Measurements from ENCODE around the gene TMCO2. TPM values are rescaled to one million over a fixed set of nuclear protein-coding genes. Genes with fewer than 3 reads are reported as not detected.

The TMCO2 gene
- total RNA-seq, 1 experiment from 2014 or later: not detected

DNA sequence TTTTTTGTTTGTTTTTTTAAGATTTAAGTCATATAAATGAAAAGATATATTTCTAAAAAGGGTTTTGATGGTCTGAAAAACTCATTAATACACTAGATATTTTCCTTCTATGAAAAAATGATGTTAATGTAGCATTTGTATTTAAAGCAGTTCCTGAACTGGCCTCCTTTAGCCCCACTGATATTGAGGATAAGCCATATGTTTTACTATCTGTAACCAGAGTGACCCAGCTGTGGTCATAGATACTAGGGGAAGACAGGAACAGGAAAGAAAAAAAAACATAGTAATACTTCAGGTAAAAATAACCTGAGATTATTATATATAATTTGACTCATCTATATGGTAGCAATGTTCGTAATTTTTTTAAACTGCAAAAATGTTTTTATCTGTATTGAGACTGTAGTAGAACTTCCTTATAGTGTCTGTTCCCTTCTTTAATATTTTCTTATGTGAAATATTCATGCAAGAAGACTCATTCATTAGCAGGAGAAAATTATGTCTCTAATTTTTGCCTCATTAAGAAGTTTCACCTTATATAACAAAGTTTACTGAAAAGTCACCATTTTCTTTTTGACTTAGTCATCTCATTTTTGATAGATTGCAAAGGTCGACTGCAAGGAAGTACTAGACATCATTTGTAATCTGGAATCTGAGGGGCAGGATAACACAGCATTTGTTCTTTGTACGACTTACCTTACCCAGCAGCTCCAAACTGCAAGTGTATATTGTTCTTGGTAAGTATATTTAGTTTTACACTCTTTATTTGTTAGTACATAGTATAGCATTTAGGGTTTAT is 25.6 kb upstream of the TMCO2 start:
- H3K4me1 Mint-ChIP-seq (ENCODE audit: low read depth, unreplicated experiment): no peaks in the 10 kb centered on the region
- no peak overlapping the region for H3K4me3 Mint-ChIP-seq (ENCODE audit: unreplicated experiment)
- H3K4me1 ChIP-seq: no peaks in the 10 kb centered on the region
- H3K27me3 ChIP-seq (replicated peaks; ENCODE audit: control insufficient read depth, insufficient read depth, low read length): no peaks in the 10 kb centered on the region
- TF ChIP-seq, protein P1, sequence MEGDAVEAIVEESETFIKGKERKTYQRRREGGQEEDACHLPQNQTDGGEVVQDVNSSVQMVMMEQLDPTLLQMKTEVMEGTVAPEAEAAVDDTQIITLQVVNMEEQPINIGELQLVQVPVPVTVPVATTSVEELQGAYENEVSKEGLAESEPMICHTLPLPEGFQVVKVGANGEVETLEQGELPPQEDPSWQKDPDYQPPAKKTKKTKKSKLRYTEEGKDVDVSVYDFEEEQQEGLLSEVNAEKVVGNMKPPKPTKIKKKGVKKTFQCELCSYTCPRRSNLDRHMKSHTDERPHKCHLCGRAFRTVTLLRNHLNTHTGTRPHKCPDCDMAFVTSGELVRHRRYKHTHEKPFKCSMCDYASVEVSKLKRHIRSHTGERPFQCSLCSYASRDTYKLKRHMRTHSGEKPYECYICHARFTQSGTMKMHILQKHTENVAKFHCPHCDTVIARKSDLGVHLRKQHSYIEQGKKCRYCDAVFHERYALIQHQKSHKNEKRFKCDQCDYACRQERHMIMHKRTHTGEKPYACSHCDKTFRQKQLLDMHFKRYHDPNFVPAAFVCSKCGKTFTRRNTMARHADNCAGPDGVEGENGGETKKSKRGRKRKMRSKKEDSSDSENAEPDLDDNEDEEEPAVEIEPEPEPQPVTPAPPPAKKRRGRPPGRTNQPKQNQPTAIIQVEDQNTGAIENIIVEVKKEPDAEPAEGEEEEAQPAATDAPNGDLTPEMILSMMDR (IDR thresholded peaks at IDR 0.05; ENCODE audit: insufficient read depth in 1 of 2, low read depth in 1 of 2, low read length in 1 of 2, severe bottlenecking in 1 of 2, unreplicated experiment in 1 of 2): no peak
- H3K4me3 ChIP-seq (ENCODE audit: low read depth, low read length): no peak overlapping the region
- no peak for DNase-seq
- H3K27ac Mint-ChIP-seq (ENCODE audit: unreplicated experiment): no peak overlapping the region
- POLR2A ChIA-PET: no interaction called here
- H3K27me3 Mint-ChIP-seq (ENCODE audit: insufficient read depth, unreplicated experiment): no peaks in the 10 kb centered on the region
- H3K36me3 Mint-ChIP-seq (ENCODE audit: insufficient read depth, unreplicated experiment): peaks cover 10% of the 10 kb centered on the region
- no peaks in the 10 kb centered on the region for H3K36me3 ChIP-seq (ENCODE audit: control insufficient read depth, insufficient read depth, low read length)
- CTCF ChIA-PET: no interaction called here
- no peaks in the 10 kb centered on the region for H3K9me3 ChIP-seq
- no TSS peak for BruUV-seq (replicated peaks)
- no peaks in the 10 kb centered on the region for H3K9me3 Mint-ChIP-seq (ENCODE audit: unreplicated experiment)
- intact Hi-C loops (cut with micrococcal nuclease; ENCODE audit: unreplicated experiment): no loop called here

DNA sequence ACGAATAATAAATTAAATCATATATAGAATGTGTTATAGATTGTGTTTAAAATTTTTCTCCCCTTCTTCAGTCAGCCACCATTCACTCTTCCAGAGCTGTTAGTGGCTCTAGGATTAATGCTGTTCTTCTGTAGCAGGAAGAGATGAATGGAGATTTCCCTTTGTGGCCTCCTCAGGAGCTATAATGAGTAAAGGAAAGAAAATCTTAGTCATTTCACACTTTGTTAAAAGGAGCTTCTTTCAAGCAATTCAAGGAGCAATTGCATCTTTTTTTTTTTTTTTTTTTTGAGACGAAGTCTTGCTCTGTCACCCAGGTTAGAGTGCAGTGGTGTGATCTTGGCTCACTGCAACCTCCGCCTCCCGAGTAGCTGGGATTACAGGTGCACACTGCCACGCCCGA is 23.7 kb upstream of the TMCO2 start:
- Mint-ChIP-seq H3K36me3 (ENCODE audit: insufficient read depth, unreplicated experiment) (no peaks in the 10 kb centered on the region), H3K4me1 (ENCODE audit: low read depth, unreplicated experiment) (no peaks in the 10 kb centered on the region), H3K27ac (ENCODE audit: unreplicated experiment) (no peak overlapping the region), H3K9me3 (ENCODE audit: unreplicated experiment) (no peaks in the 10 kb centered on the region), H3K4me3 (ENCODE audit: unreplicated experiment) (no peak overlapping the region), H3K27me3 (ENCODE audit: insufficient read depth, unreplicated experiment) (no peaks in the 10 kb centered on the region)
- TF ChIP-seq, protein P1 (IDR thresholded peaks at IDR 0.05; ENCODE audit: insufficient read depth in 1 of 2, low read depth in 1 of 2, low read length in 1 of 2, severe bottlenecking in 1 of 2, unreplicated experiment in 1 of 2): no peak
- intact Hi-C loops (cut with micrococcal nuclease; ENCODE audit: unreplicated experiment): no loop called here
- BruUV-seq (replicated peaks): no TSS peak
- Histone ChIP-seq H3K9me3 (no peaks in the 10 kb centered on the region), H3K4me1 (no peaks in the 10 kb centered on the region), H3K36me3 (ENCODE audit: control insufficient read depth, insufficient read depth, low read length) (no peaks in the 10 kb centered on the region), H3K27me3 (replicated peaks; ENCODE audit: control insufficient read depth, insufficient read depth, low read length) (no peaks in the 10 kb centered on the region), H3K4me3 (ENCODE audit: low read depth, low read length) (no peak overlapping the region)
- ChIA-PET CTCF (no interaction called here), POLR2A (no interaction called here)
- DNase-seq: no peak

DNA sequence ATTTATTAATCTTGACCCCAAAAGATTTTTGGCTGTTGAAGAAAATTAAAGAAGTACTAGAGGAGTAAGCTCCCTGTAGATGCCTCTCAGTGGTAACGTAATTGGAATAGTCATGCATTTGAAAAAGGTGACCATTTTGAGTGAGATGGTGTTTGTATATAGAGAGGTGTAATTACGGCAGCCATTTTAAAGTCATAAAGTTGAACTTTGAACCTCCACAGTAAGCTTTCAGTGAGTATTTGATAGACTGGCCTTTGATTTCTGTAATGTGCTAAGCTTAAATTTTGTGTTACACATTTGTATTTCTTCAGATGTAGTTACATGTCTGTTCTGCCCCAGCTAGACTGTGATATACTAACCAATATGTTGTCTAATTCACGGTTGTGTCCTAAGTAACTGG is 21.5 kb upstream of the TMCO2 start:
- no peaks in the 10 kb centered on the region for H3K9me3 ChIP-seq
- Mint-ChIP-seq H3K9me3 (ENCODE audit: unreplicated experiment) (no peaks in the 10 kb centered on the region), H3K27ac (ENCODE audit: unreplicated experiment) (peak overlapping the region; percentile 10), H3K4me3 (ENCODE audit: unreplicated experiment) (no peak overlapping the region), H3K27me3 (ENCODE audit: insufficient read depth, unreplicated experiment) (no peaks in the 10 kb centered on the region), H3K36me3 (ENCODE audit: insufficient read depth, unreplicated experiment) (peaks cover 4% of the 10 kb centered on the region), H3K4me1 (ENCODE audit: low read depth, unreplicated experiment) (no peaks in the 10 kb centered on the region)
- CTCF ChIA-PET: no interaction called here
- BruUV-seq (replicated peaks): no TSS peak
- no peaks in the 10 kb centered on the region for H3K4me1 ChIP-seq
- H3K4me3 ChIP-seq (ENCODE audit: low read depth, low read length): no peak overlapping the region
- no peaks in the 10 kb centered on the region for H3K36me3 ChIP-seq (ENCODE audit: control insufficient read depth, insufficient read depth, low read length)
- POLR2A ChIA-PET: no interaction called here
- TF ChIP-seq, protein P1 (IDR thresholded peaks at IDR 0.05; ENCODE audit: insufficient read depth in 1 of 2, low read depth in 1 of 2, low read length in 1 of 2, severe bottlenecking in 1 of 2, unreplicated experiment in 1 of 2): no peak
- H3K27me3 ChIP-seq (replicated peaks; ENCODE audit: control insufficient read depth, insufficient read depth, low read length): no peaks in the 10 kb centered on the region
- intact Hi-C loops (cut with micrococcal nuclease; ENCODE audit: unreplicated experiment): no loop called here
- no peak for DNase-seq
